IPS-18c (cell line): Measurements from ENCODE around the gene MEGF6.
"Not testable (repeated sequence)": the region's sequence is repeated elsewhere in the genome, so short reads cannot be mapped to it uniquely, and the experiment has no call there.

Source experiments
- H3K4me3 ChIP-seq: 2 replicates; pipeline ENCODE4 v1.7.0; 2013; ENCODE audit warnings: low read depth, mild to moderate bottlenecking, low read length, moderate library complexity; ENCODE audit not compliant: insufficient read depth
- H3K9me3 ChIP-seq: one replicate; pipeline ENCODE4 v1.6.1; 2013; ENCODE audit warnings: mild to moderate bottlenecking, low read length, moderate library complexity; ENCODE audit not compliant: control insufficient read depth, insufficient read depth

MEGF6 gene

DNA sequence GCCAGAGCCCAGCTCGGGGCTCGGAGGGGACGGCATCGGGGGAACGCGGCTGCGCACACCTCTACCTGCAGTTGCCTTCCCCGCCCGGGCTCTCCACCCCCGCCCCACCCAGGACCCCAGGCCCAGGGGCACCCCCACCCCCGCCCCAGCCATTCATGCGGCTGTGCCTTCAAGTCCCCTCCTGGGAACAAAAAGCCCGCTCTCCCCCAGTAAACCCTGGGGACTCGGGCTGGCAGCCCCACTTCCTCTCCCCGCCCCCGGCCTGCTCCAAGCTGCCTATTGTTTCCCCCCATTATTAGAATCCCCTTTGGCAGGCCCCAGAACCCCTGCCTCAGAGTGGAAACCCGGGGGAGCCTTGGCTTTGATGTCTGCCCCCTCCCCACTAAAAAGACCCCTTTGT is 18.0 kb downstream of the MEGF6 start:
- Histone ChIP-seq H3K4me3 (no peak overlapping the region), H3K9me3 (peaks cover 3% of the 10 kb centered on the region)

DNA sequence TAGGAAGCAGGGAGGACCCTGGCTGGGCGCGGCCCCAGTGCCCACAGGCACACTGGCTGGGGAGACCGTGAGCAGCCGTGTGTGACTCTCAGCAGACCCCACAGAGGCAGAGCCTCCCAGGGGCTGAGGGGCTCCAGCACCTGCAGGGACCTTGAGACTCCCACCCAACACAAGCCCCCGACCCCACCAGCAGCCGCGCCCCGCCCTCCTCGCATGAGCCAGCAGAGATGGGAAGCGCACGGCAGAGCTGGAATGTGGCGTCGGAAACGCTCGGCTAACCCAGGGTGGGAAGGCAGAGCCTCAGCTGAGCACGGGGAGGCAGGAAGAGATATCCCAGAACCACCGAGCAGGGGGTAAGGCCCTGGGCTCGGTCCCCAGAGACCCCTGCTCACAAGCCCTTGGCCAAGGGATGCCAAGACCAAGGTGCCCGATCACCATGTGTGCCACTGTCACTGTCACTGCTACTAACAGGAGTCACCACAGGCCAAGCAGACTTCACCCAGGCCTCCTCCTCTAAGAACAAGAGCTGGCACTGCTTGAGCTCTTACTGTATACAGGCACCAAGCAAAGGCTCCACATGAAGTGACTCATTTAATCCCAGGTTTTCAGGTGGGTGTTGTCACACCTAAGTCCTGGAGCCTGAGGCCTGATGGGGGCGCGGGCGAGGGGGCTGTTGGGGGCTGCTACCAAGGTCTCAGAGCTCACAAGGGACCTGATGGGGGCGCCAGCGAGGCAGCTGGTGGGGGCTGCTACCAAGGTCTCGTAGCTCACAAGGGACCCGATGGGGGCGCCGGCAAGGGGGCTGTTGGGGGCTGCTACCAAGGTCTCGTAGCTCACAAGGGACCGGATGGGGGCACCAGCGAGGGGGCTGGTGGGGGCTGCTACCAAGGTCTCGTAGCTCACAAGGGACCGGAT is 20.1 kb downstream of the MEGF6 start:
- peaks cover 3% of the 10 kb centered on the region for H3K9me3 ChIP-seq
- no peak overlapping the region for H3K4me3 ChIP-seq

DNA sequence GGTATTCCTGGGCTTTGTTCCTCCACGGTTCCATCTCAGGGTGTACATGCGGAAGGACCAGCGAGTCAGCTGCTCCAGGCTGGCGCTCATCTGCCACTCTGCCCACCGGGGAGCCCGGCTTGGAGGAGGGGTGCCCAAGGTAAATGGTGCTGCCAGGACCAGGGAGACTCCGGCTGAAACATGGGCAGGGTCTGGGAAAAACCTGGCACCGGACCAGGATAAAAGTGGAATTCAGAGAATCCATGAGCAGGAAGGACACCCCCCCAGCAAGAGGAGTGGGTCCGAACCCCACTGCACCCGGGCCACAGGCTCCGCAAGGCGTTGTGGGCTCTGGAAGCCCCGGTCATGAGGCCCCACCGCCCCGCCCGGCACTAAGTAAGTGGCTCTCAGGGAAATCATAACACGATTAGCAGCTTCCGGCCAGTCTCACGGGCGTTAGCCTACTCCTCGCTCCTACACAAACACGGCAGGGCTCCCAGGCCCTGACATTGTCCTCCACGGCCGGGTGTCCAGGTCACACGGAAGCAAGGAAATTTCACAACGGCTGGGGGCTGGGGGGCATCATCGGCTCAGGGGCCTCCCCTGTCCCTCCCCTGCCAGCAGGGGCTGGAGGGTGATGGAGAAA is 21.1 kb downstream of the MEGF6 start:
- Histone ChIP-seq H3K4me3 (no peak overlapping the region), H3K9me3 (peaks cover 3% of the 10 kb centered on the region)

DNA sequence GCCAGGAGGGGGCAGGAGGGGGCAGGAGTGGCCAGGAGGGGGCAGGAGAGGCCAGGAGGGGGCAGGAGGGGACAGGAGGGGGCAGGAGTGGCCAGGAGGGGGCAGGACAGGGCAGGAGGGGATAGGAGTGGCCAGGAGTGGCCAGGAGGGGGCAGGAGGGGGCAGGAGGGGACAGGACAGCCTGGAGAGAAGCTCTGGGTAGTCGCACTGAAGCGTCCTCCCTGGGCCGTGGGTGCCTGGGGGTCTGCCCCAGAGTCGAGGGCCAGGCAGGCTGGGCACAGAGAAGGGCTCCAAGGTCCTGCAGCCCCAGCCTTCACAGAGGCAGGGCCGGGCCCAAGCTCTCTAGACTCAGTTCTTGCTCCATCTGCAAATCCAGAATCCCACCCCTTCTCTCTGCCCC is 22.9 kb downstream of the MEGF6 start:
- Histone ChIP-seq H3K9me3 (peaks cover 3% of the 10 kb centered on the region), H3K4me3 (no peak overlapping the region)

DNA sequence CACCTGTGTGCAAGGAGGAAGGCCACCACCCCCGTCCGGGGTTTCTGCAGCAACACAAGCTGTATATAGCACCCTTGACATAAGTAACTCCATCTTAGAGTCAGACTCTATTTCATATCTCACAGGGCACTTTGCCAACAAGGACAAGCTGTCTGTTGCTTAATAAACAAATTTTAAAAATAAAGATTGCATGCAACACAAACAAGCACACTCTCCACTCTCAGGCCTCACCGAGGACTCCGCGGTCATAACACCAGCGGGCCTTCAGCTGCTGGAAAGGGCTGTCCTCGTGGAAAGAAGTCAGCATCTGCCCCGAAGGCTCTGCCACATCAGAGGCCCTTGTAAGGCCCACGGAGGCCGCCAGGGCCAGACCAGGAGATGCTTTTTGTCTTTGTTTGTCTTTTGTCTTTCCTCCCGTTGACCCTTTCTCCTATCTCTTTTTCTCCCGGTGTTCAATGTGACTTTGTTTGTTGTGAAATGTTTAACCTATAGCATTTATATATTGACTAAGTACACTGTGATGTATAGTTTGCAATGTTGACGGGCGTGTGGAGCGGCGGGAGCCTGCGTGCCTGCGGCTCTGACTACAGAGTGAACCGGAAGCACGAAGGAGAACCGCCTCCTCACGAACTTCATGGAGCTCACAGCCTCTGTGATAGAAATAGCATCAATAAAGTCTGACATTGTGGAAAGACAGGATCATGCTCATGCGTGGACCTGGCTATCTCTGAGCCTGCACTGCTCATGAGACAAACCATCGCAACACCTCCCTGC is 24.1 kb downstream of the MEGF6 start:
- no peak overlapping the region for H3K4me3 ChIP-seq
- peaks cover 3% of the 10 kb centered on the region for H3K9me3 ChIP-seq

DNA sequence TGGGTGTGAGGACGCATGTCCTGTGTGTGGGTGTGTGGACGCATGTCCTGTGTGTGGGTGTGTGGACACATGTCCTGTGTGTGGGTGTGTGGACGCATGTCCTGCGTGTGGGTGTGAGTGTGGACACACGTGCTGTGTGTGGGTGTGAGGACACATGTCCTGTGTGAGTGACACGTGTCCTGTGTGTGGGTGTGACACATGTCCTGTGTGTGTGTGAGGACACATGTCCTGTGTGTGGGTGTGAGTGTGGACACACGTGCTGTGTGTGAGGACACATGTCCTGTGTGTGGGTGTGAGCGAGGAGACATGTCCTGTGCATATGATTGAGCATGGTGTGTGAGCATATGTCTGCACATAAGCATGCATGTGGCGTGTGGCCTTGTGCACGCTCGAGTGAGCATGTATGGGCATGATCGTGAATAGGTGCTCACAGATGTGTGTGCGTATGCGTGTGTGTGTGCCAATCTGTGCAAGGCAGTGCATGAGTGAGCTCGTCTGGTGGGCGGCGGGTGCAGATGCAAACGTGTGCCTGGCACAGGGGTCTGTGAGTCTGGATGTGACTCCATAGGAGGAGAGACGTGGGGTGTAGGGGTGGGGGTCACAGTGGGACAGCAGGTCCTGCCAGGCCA is 25.3 kb downstream of the MEGF6 start:
- peaks cover 3% of the 10 kb centered on the region for H3K9me3 ChIP-seq

DNA sequence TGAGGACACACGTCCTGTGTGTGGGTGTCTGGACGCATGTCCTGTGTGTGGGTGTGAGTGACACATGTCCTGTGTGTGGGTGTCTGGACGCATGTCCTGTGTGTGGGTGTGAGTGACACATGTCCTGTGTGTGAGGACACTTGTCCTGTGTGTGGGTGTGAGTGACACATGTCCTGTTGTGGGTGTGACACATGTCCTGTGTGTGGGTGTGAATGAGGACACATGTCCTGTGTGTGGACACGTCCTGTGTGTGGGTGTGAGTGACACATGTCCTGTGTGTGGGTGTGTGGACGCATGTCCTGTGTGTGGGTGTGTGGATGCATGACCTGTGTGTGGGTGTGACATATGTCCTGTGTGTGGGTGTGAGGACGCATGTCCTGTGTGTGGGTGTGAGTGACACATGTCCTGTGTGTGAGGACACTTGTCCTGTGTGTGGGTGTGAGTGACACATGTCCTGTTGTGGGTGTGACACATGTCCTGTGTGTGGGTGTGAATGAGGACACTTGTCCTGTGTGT is 25.9 kb downstream of the MEGF6 start:
- H3K4me3 ChIP-seq, H3K9me3 ChIP-seq: not testable (repeated sequence)

More for the DNA sequence above, 25.3 kb downstream of the MEGF6 start:
- H3K4me3 ChIP-seq, result peak overlapping the region; percentile 20; the same call in 1 of the 2 replicates

DNA sequence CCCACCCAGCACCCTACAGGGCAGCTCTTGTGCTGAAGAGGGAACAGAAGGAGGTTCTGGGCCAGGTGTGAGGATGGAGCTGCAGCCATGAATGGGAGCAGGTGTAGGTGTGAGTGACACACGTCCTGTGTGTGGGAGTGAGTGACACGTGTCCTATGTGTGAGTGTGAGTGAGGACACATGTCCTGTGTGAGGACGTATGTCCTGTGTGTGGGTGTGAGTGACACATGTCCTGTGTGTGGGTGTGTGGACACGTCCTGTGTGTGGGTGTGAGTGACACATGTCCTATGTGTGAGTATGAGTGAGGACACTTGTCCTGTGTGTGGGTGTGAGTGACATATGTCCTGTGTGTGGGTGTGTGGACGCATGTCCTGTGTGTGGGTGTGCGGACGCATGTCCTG is 26.4 kb downstream of the MEGF6 start:
- Histone ChIP-seq H3K9me3 (peaks cover 3% of the 10 kb centered on the region), H3K4me3 (no peak overlapping the region)

DNA sequence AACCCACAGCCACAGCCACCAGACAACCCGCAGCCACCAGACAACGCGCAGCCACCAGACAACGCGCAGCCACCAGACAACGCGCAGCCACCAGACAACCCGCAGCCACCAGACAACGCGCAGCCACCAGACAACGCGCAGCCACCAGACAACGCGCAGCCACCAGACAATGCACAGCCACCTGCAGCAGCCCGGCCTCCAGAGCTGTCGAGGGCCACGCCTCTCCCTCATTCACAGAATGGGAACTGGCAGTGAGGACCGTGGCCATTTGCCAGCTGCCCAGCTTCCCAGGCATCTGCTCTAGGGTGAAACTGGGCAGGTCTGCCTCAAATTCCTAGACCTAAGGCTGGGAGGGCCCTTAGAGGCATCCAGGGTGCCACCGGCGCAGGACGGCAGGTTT is 27.6 kb downstream of the MEGF6 start:
- H3K4me3 ChIP-seq, H3K9me3 ChIP-seq: not testable (repeated sequence)

DNA sequence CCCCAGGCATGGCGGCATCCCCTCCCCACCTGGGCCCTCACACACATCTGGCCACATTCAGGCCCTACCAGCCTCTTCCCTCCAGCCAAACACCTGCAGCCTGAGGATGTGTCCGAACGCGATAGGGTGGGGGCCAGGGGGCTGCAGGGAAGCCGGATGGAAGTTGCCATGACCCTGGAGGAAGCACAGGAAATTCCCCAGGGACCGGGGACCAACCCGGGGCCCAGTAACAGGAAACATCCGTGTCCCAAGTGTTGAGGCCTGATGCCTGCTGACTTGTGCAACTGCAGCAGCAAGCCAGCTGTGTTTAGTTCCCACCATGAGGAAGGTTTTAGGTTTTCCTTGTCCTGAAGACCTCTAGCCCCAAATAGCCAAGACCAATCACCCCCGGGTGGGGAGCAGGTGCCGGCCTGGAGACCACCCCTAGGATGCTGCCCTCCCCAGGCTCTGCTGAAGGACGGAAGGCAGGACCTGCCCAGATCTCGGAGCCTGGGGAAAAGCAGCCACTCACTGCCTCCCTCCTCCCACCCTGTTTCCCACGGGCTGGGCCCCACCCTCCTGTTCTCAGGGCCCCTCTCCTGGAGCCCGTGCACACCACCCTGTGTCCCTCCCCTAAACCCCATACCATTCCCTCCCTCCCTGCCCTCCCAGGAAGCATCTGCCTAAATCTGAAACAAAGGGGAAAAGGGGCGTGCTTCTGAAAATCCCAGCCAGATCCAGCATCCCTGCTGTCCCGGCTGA is 29.8 kb downstream of the MEGF6 start:
- no peak overlapping the region for H3K4me3 ChIP-seq

DNA sequence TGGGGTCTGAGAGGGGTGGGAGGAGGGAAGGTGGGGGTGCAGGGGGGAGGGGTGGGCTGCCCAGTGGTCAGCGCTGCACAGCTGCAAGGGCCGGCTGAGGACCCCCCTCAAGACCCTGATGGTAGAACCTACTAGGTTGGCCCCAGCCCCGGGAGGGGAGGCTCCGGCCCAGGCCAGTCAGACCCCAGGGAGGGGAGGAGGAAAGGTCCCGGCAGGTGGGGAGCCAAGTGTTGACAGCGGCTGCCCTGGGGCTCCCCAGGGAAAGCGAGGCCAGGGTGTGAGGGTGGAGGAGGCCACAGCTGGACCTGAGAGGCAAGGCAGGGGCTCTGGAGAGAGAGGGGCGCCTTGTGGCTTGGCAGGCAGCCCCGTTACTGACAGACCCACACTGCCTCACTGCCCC is 31.1 kb downstream of the MEGF6 start:
- Histone ChIP-seq H3K9me3 (no peaks in the 10 kb centered on the region), H3K4me3 (no peak overlapping the region)

More for the DNA sequence above, 29.8 kb downstream of the MEGF6 start:
- peaks cover 1% of the 10 kb centered on the region for H3K9me3 ChIP-seq

DNA sequence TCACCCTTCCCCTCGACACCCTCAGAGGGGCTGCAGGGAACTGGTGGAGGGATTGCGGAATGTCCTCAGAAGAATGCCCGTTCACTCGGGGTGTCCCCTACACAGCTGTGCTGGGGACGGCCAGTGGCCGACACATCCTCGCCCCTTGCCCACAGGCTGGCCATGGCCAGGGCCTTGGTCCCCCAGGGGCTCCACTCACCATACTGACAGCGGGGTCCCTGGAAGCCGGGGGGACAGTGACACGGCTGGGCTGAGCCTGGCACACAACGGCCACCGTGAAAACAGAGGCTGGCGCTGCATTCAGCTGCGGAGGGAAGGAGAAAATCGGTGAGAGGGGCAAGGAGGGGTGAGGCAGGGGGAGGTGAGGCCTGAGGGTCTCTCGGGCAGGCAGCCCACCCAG is 31.7 kb downstream of the MEGF6 start:
- Histone ChIP-seq H3K4me3 (no peak overlapping the region), H3K9me3 (no peaks in the 10 kb centered on the region)

DNA sequence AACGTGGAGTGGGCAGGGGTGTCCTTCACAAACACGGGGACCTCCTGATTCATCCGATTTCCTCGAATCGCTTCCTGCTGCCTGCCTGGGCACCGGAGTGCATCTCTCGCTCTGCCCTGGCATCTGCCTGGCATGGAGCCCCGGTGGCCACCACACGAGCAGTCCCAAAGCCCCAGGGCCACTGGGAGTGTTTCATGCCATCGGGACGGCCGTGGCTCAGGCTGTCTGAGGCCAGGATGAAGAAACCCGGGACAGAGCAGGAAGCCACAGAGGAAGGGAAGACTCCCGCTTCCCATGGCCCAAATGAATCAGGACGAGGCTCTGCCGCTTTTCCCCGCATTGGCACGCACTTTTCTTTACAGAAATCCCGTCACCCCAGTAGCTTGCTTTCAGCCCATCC is 32.4 kb downstream of the MEGF6 start:
- Histone ChIP-seq H3K4me3 (no peak overlapping the region), H3K9me3 (no peaks in the 10 kb centered on the region)

DNA sequence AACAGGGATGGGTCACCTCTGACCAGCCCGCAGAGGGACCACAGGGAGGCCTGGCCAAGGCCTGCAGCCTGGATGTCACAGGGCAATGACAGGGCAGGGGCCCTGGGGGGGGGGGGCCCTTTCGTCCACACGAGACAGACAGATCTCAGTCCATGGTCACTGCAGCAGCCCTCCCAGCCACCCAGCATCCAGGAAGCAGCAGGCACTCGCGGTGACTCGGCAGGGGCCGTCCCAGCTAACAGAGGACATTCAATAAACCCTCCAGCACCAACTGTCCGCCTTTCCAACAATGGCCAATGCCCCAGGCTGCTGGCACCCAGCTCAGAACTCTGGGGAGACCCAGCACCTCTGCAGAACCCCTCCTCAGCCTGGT is 32.9 kb downstream of the MEGF6 start:
- Histone ChIP-seq H3K9me3 (no peaks in the 10 kb centered on the region), H3K4me3 (no peak overlapping the region)

DNA sequence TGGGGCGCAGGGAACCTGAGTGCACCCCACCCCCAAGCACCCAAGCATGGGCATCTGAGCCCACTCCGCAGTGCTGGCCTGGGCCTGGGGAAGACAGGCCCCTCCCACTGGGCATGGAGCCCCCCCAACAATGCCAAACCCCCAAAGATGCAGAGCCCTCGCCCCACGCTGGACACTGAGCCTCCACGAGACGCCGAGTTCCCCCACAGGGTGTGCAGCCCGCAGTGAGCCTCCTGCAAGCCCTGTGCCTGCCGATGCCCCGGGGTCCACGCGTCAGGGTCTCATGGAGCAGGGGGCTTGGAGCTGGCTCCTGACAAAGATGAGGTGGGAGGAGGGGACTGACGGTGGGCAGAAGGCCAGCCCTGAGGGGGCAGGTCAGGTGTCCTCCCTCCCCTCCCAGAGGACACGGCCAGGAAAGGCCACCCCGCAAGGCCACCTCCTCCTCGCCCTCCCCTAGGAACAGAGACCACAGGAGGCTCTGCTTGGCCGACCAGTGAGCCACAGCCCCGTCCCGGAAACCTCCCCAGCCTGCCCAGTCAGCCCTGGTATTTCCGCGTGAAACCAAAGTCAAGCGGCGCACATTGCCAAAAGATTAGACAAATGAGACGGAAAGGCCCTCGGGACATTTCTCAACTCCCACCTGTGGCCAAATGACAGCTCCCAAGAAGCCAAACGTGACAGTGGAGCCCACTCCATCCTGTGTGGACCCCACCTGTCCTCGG is 33.4 kb downstream of the MEGF6 start:
- no peak overlapping the region for H3K4me3 ChIP-seq
- H3K9me3 ChIP-seq, result no peaks in the 10 kb centered on the region

DNA sequence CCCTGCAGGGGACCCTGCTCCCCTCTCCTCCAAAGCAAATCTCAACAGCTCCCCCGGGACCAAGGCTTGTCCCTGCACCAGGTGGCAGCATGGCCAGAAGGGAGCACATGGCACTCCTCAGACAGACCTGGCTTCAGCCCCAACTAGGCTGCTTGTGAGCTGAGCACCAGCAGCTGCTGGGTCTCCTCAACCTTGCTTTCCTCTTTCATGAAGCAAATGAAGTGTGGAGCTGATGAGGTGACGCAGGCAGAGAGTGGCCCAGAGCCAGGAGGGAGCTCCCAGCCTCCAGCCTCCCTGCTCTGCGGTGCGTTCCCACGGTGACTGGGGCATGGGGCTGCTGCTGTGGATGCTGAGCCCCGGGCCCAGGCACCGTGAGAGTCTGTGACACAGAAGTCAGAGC is 34.0 kb downstream of the MEGF6 start:
- Histone ChIP-seq H3K4me3 (no peak overlapping the region), H3K9me3 (no peaks in the 10 kb centered on the region)
